HepG2 (cell line): ENCODE results near the gene CHN2. TPM values are rescaled to one million over a fixed set of nuclear protein-coding genes. Genes with fewer than 3 reads are reported as not detected.

Experiments used
- ARNTL ChIP-seq: sonication (generic); formaldehyde crosslinking; IDR thresholded peaks from 2 replicates; pipeline ENCODE4 v1.4.0; 2020; ENCODE audit warnings: mild to moderate bottlenecking, missing genetic modification reagents
- BCL6 ChIP-seq: IDR thresholded peaks from 2 replicates; pipeline ENCODE4 v1.6.1; 2016; ENCODE audit warnings: missing genetic modification reagents, missing compliant biosample characterization
- CENPX ChIP-seq: sonication (generic); formaldehyde crosslinking; IDR thresholded peaks from 2 replicates; pipeline ENCODE4 v1.9.0; 2021; ENCODE audit warnings: mild to moderate bottlenecking, missing genetic modification reagents, moderate library complexity
- DBP ChIP-seq: sonication (generic); formaldehyde crosslinking; IDR thresholded peaks from 2 replicates; pipeline ENCODE4 v1.4.0; 2020; ENCODE audit warnings: missing genetic modification reagents; ENCODE audit errors: not compliant biosample characterization
- FOXP1 ChIP-seq, 2 experiments: fragments of 450-650 bp in 1 of 2; IDR thresholded peaks; 2 replicates each; pipeline ENCODE4 v1.6.1; 2017 to 2018; ENCODE audit warnings: antibody characterized with exemption in 1 of 2
- GTF3A ChIP-seq: sonication (generic); formaldehyde crosslinking; conservative IDR thresholded peaks from 2 replicates; pipeline ENCODE4 v1.4.0; 2020; ENCODE audit warnings: mild to moderate bottlenecking, missing genetic modification reagents
- IRF1 ChIP-seq: sonication (generic); formaldehyde crosslinking; IDR thresholded peaks from 2 replicates; pipeline ENCODE4 v1.4.0; 2020; ENCODE audit warnings: low read depth, mild to moderate bottlenecking, missing genetic modification reagents
- KLF16 ChIP-seq, 2 experiments: sonication (generic) in 1 of 2; formaldehyde crosslinking in 1 of 2; IDR thresholded peaks; 2 replicates each; pipeline versions ENCODE4 v1.6.1 to v1.8.0; 2016 to 2023; ENCODE audit warnings: missing genetic modification reagents in 2 of 2, missing compliant biosample characterization in 1 of 2
- KMT2B ChIP-seq: IDR thresholded peaks from 2 replicates; pipeline ENCODE4 v1.6.1; 2016; ENCODE audit warnings: missing genetic modification reagents, missing compliant biosample characterization
- MEF2D ChIP-seq: sonication (generic); formaldehyde crosslinking; IDR thresholded peaks from 2 replicates; pipeline ENCODE4 v1.5.1; 2020; ENCODE audit warnings: mild to moderate bottlenecking, missing genetic modification reagents
- NFE2 ChIP-seq: sonication (generic); formaldehyde crosslinking; IDR thresholded peaks from 2 replicates; pipeline ENCODE4 v1.4.0; 2020; ENCODE audit warnings: missing genetic modification reagents
- NFKB2 ChIP-seq: sonication (generic); formaldehyde crosslinking; IDR thresholded peaks from 2 replicates; pipeline ENCODE4 v1.4.0; 2020; ENCODE audit warnings: missing genetic modification reagents, borderline replicate concordance
- PRDM15 ChIP-seq: sonication (generic); formaldehyde crosslinking; IDR thresholded peaks from 2 replicates; pipeline ENCODE4 v1.4.0; 2020; ENCODE audit warnings: missing genetic modification reagents
- RARA ChIP-seq: IDR thresholded peaks from 2 replicates; pipeline ENCODE4 v1.6.1; 2016; ENCODE audit warnings: missing genetic modification reagents, missing compliant biosample characterization
- RCOR2 ChIP-seq: IDR thresholded peaks from 2 replicates; pipeline ENCODE4 v1.6.1; 2016; ENCODE audit warnings: missing biosample characterization, missing genetic modification reagents
- ZBTB39 ChIP-seq: sonication (generic); formaldehyde crosslinking; IDR thresholded peaks from 2 replicates; pipeline ENCODE4 v1.5.0; 2020; ENCODE audit warnings: missing genetic modification reagents
- ZC3H4 ChIP-seq: sonication (generic); formaldehyde crosslinking; IDR thresholded peaks from 2 replicates; pipeline ENCODE4 v1.4.0; 2020; ENCODE audit warnings: missing genetic modification reagents, borderline replicate concordance
- ZFP36 ChIP-seq: fragments of 150-350 bp; IDR thresholded peaks from 2 replicates; pipeline ENCODE4 v1.6.1; 2018; ENCODE audit warnings: borderline replicate concordance, low read length, low read depth; ENCODE audit not compliant: partially characterized antibody
- ZNF607 ChIP-seq: sonication (generic); formaldehyde crosslinking; IDR thresholded peaks from 2 replicates; pipeline ENCODE4 v1.5.1; 2020; ENCODE audit warnings: missing genetic modification reagents, mild to moderate bottlenecking, borderline replicate concordance
- ZNF615 ChIP-seq: sonication (generic); formaldehyde crosslinking; IDR thresholded peaks from 2 replicates; pipeline ENCODE4 v1.5.0; 2020; ENCODE audit warnings: mild to moderate bottlenecking, missing genetic modification reagents, borderline replicate concordance
- ZNF773 ChIP-seq: sonication (generic); formaldehyde crosslinking; IDR thresholded peaks from 2 replicates; pipeline ENCODE4 v1.4.0; 2020; ENCODE audit warnings: missing genetic modification reagents, borderline replicate concordance
- ZNF788 ChIP-seq: sonication (generic); formaldehyde crosslinking; IDR thresholded peaks from 2 replicates; pipeline ENCODE4 v1.5.0; 2020; ENCODE audit warnings: mild to moderate bottlenecking, missing genetic modification reagents, borderline replicate concordance
- polyA plus RNA-seq, 8 experiments: library from polyadenylated mRNA; depleted of rRNA in 3 of 8; stranded (reverse) in 7 of 8; unstranded in 1 of 8; fragments of >200 nt; fragmentation: Illumina TruSeq in 4 of 8; extraction: Trizol in 4 of 8; gene quantifications; 2 replicates each; pipeline versions ENCODE4 v1.2.1 to v1.2.3, GENCODE V29; 2011 to 2016; ENCODE audit warnings: low read depth in 4 of 8, missing spikeins in 1 of 8, mixed read lengths in 1 of 8; ENCODE audit not compliant: insufficient read depth in 1 of 8
- total RNA-seq, 5 experiments: library from RNA; depleted of rRNA; stranded (reverse); fragments of >200 nt; fragmentation: Illumina TruSeq; extraction: Trizol; gene quantifications; 2 replicates each; pipeline ENCODE4 v1.2.3, GENCODE V29; 2016; ENCODE audit warnings: low read depth in 1 of 5

The CHN2 gene
- total and polyA plus RNA-seq, 2 of the 13 experiments (the other 11 are each of a cell fraction or from before 2014, with no cell fraction given), result 23.5 to 30.5 TPM

- TF ChIP-seq NFKB2 (CRISPR knock-in tag) (no peak), PRDM15 (CRISPR knock-in tag) (no peak), ZBTB39 (peak; percentile 90), GTF3A (CRISPR knock-in tag) (no peak), NFE2 (CRISPR knock-in tag) (no peak), ARNTL (CRISPR knock-in tag) (no peak), IRF1 (no peak), ZNF788 (CRISPR knock-in tag) (no peak), ZNF615 (no peak), BCL6 (peak; percentile 81), CENPX (CRISPR knock-in tag) (no peak), DBP (CRISPR knock-in tag) (no peak), ZC3H4 (CRISPR knock-in tag) (no peak), ZFP36 (no peak), ZNF607 (CRISPR knock-in tag) (no peak), KMT2B (CRISPR knock-in tag) (no peak), RCOR2 (CRISPR knock-in tag) (0 out of 2 replicates have a peak, but pooled peaks have one; percentile 42), RARA (CRISPR knock-in tag) (peak; percentile 63), ZNF773 (no peak), KLF16 (CRISPR knock-in tag; IDR thresholded peaks at IDR 0.05) (no peak), FOXP1 (IDR thresholded peaks at IDR 0.05) (no peak), FOXP1 (CRISPR knock-in tag; IDR thresholded peaks at IDR 0.05) (peak; percentile 58), MEF2D (peak; percentile 62)
Measured at GRCh38 chr7:29291723-29292618, 97.4 kb downstream of the CHN2 start (continued).
